Stimulated activated CD4-positive, alpha-beta T cell treated with anti-CD3 and anti-CD28 coated beads, Interleukin-12 subunit alpha, Interleukin-12 subunit beta, amount 100 ng/mL, for 4 hours (primary cell): ENCODE data around the gene HLA-DRA.

ENCODE experiments used
- DNase-seq: peaks from one replicate; pipeline ENCODE4 v3.0.0-alpha.2; 2020

The HLA-DRA gene

GRCh38 chr6:32483968-32484613, 44.4 kb downstream of the HLA-DRA start:
- DNase-seq: no peak

GRCh38 chr6:32484614-32484998, 44.9 kb downstream of the HLA-DRA start:
- DNase-seq: no peak

GRCh38 chr6:32488083-32488482, 48.4 kb downstream of the HLA-DRA start:
- no peak for DNase-seq

- no peak for DNase-seq
Measured at GRCh38 chr6:32491700-32492099, 52.0 kb downstream of the HLA-DRA start.

GRCh38 chr6:32492351-32492750, 52.7 kb downstream of the HLA-DRA start:
- DNase-seq: no peak
